Esophagus muscularis mucosa (tissue), 4 donors: Measurements from ENCODE around the gene TMEM222. TPM values are rescaled to one million over a fixed set of nuclear protein-coding genes. Genes with fewer than 3 reads are reported as not detected.
A peak's percentile ranks its signal among the peaks of the same experiment; 100 is the strongest.

Experiments used
- DNase-seq: peaks from one replicate; pipeline ENCODE4 v3.0.0-alpha.2; 2017; ENCODE audit errors: extremely low spot score
- H3K27ac ChIP-seq, 4 donors: fragments of 200-600 bp; sonication (generic); replicated peaks in 1 of 4; 1 replicate in 3 of 4; 2 replicates in 1 of 4; pipeline ENCODE4 v1.5.1; 2016 to 2019; ENCODE audit warnings: mild to moderate bottlenecking in 1 of 4
- H3K27me3 ChIP-seq, 4 donors: fragments of 200-600 bp; sonication (generic); one replicate each; pipeline versions ENCODE4 v1.5.1 to v1.6.0; 2016 to 2019
- H3K36me3 ChIP-seq, 4 donors: fragments of 200-600 bp; sonication (generic); one replicate each; pipeline ENCODE4 v1.5.1; 2016 to 2019
- H3K4me1 ChIP-seq, 4 donors: fragments of 200-600 bp; sonication (generic); one replicate each; pipeline ENCODE4 v1.5.1; 2016 to 2019
- H3K4me3 ChIP-seq, 4 donors: fragments of 200-600 bp; sonication (generic); 1 replicate in 2 of 4; 2 replicates in 2 of 4; pipeline ENCODE4 v1.5.1; 2016 to 2019; ENCODE audit warnings: mild to moderate bottlenecking in 4 of 4, moderate library complexity in 1 of 4
- H3K9me3 ChIP-seq, 4 donors: fragments of 200-600 bp; sonication (generic); 1 replicate in 3 of 4; 2 replicates in 1 of 4; pipeline ENCODE4 v1.5.1; 2016 to 2019
- CTCF ChIP-seq, 3 experiments: fragments of 200-600 bp in 2 of 3; fragments of 450-650 bp in 1 of 3; sonication (generic) in 2 of 3; IDR thresholded peaks; one replicate each; pipeline ENCODE4 v1.5.1; 2017 to 2019; ENCODE audit warnings: antibody characterized with exemption in 3 of 3, mild to moderate bottlenecking in 2 of 3, moderate library complexity in 1 of 3
- EP300 ChIP-seq: sonication (generic); formaldehyde crosslinking; IDR thresholded peaks from one replicate; pipeline ENCODE4 v1.6.1; 2017; ENCODE audit warnings: antibody characterized with exemption
- POLR2A ChIP-seq: fragments of 450-650 bp; IDR thresholded peaks from one replicate; pipeline ENCODE4 v1.6.1; 2017; ENCODE audit warnings: antibody characterized with exemption, moderate library complexity, mild to moderate bottlenecking, low read depth
- POLR2AphosphoS5 ChIP-seq, 2 donors: sonication (generic); formaldehyde crosslinking; IDR thresholded peaks; one replicate each; pipeline ENCODE4 v1.6.1; 2017; ENCODE audit warnings: antibody characterized with exemption in 2 of 2
- WGBS: methylation state at CpG from one replicate; pipeline ENCODE4 v1.1.5; 2018; 5-methylcytosine and 5-hydroxymethylcytosine counted together
- intact Hi-C: fragments of 100-400 bp; cut with DNase I; formaldehyde crosslinking; loops from one replicate; pipeline ENCODE4 v1.15.1; 2023
- total RNA-seq, 4 donors: library from RNA; depleted of rRNA; stranded (reverse); fragments of >200 nt; gene quantifications; one replicate each; pipeline versions ENCODE4 v1.1.0 to v1.2.1, GENCODE V29; 2016

The TMEM222 gene
- total RNA-seq, 4 donors from 2014 or later = 23.3 to 35.3 (median 31.8) TPM

DNA sequence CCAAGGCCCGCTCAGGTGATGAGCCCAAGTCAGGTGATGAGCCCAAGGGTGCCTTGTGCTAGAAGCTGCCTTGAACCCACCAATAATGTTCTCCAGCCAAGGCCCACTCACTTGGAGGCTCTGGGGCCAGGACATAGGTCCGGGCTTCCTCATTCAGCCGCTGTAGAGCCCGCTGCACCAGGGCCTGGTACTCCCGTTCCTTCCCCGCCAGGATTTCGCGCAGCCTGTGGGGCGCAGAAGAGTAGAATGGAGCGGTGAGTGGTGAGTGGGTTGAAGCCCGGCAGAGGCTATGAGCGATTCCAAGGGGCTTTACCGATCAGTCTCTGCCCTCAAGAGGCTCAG lies 34.3 kb downstream of the TMEM222 start:
- intact Hi-C loops = loop anchor here (2.0 kb wide), 1 partner anchor 55 kb away; no protein-coding TSS in a partner anchor
- Histone ChIP-seq H3K27me3 (peaks cover 0 to under 1% (median 0%) of the 10 kb centered on the region in 4 donors), H3K27ac (no peak overlapping the region), H3K4me1 (peaks cover 18 to 34% (median 31%) of the 10 kb centered on the region in 4 donors), H3K36me3 (peaks cover 61 to 88% (median 85%) of the 10 kb centered on the region in 4 donors), H3K9me3 (no peaks in the 10 kb centered on the region), H3K4me3 (no peak overlapping the region)
- no peak for TF ChIP-seq CTCF (IDR thresholded peaks at IDR 0.05)
- no peak for TF ChIP-seq EP300
- no peak for TF ChIP-seq POLR2AphosphoS5 (IDR thresholded peaks at IDR 0.05)
- TF ChIP-seq POLR2A = no peak
- DNase-seq = no peak
- 96% methylated on average over 12 of the region's 13 CpGs for WGBS

- Histone ChIP-seq H3K36me3 (peaks cover 66 to 93% (median 90%) of the 10 kb centered on the region in 4 donors), H3K27ac (no peak overlapping the region), H3K9me3 (no peaks in the 10 kb centered on the region), H3K4me1 (peaks cover 18 to 30% (median 27%) of the 10 kb centered on the region in 4 donors), H3K27me3 (no peaks in the 10 kb centered on the region), H3K4me3 (no peak overlapping the region)
- 80% methylated on average over 20 of the region's 37 CpGs for WGBS
- TF ChIP-seq POLR2A = no peak
- TF ChIP-seq CTCF (IDR thresholded peaks at IDR 0.05) = no peak
- TF ChIP-seq EP300 = no peak
- TF ChIP-seq POLR2AphosphoS5 (IDR thresholded peaks at IDR 0.05) = no peak
- DNase-seq = no peak
- intact Hi-C loops = loop anchor here (1.0 to 2.0 kb wide), 2 partner anchors 32 to 56 kb away; no protein-coding TSS in a partner anchor
Measured at GRCh38 chr1:27356619-27357280, 34.8 kb downstream of the TMEM222 start.

DNA sequence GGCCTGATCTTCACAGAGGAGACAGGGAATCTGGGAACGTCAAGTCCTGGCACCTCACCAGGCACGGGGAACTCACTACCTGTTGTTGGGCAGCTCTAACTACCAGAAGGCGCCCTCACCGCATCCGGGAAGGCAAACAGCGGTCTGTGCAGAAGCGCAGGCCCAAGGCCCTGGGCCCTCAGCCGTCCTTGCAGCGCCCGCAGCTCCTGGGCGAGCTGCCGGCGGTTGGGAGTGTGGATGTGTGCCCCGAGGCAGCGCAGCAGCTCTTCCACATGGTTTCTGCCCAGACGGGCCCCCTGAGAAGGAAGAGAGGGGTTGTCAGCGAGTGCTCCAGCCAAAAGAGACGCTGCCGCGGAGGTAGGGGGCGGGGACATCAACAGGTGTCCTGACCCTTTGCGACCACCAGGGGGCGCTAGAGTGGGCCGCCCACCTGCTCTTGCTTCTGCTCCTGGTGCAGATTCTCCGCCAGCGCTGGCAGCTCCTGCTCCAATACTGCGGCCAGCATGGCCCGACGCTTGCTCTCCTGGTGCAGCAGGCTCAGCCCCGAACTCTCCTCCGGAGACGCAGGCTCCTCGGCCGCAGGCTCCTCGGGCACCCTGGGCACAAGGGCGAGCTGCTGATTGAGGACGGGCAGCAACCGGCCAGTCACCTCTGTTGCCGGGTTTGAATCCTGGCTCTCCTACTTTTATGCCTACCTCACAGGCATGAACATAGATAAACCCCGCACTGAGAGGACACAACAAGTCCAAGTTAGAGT lies 35.5 kb downstream of the TMEM222 start:
- no peaks in the 10 kb centered on the region for H3K27me3 ChIP-seq
- intact Hi-C loops = loop anchor here (1.0 to 2.0 kb wide), 2 partner anchors 31 to 57 kb away; no protein-coding TSS in a partner anchor
- 40% methylated on average over 8 of the region's 40 CpGs for WGBS
- peak; percentile 95 to 98 (median 97) for TF ChIP-seq CTCF (IDR thresholded peaks at IDR 0.05)
- peak in 1 of 2 donors; percentile 70 for TF ChIP-seq POLR2AphosphoS5 (IDR thresholded peaks at IDR 0.05)
- no peak for TF ChIP-seq POLR2A
- DNase-seq = no peak
- peak overlapping the region in 2 of 4 donors; percentile 16 to 29 for H3K4me3 ChIP-seq
- H3K36me3 ChIP-seq = peaks cover 73 to 100% (median 96%) of the 10 kb centered on the region in 4 donors
- peaks cover 18 to 30% (median 27%) of the 10 kb centered on the region in 4 donors for H3K4me1 ChIP-seq
- peak overlapping the region in 1 of 4 donors; percentile 22 for H3K27ac ChIP-seq
- no peaks in the 10 kb centered on the region for H3K9me3 ChIP-seq

DNA sequence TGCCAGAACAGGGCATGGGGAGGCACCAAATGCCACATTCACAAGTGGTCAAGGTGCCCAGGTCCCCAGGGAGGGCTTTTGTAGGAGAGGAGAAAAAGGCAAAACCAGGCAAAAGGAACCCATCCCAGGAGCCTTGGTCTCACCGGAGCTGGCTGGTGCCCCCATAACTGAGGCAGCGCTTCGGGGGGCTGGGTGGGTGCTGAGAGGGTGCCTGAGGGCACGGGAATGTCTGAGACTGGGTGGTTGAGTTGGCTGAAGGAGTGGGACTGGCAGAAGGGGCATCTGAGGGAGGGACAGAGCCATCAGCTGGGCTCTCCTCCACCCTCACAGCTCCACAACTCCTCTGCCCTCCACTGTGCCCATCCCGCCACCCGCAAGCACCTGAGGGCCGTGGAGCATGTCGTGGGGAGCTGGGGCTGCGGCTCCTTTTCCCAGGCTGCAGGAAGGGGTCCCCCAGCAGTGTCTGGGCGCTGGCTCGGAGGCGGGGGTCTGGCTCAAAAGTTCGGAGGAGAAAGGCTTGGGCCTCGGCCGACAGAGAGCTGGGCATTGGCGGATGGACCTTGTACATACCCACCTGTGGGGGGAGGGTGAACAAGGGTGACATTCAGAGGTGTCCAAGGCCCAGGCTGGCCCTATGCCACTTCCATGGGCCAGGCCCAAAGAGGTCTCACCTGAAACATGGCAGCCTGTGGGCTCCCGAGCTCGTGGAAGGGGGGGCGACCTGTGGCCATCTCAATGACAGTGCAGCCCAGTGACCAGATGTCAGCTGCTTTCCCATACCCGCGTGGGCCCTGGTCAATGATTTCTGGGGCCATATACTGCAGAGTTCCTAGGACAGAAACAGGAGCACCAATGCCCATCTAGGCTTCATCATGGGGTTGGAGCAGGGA lies 36.3 kb downstream of the TMEM222 start:
- WGBS = 90% methylated on average over 21 of the region's 21 CpGs
- no peak for DNase-seq
- TF ChIP-seq POLR2AphosphoS5 (IDR thresholded peaks at IDR 0.05) (no peak), POLR2A (no peak), CTCF (IDR thresholded peaks at IDR 0.05) (no peak), EP300 (no peak)
- Histone ChIP-seq H3K4me1 (peaks cover 18 to 30% (median 27%) of the 10 kb centered on the region in 4 donors), H3K4me3 (no peak overlapping the region), H3K36me3 (peaks cover 79 to 100% (median 100%) of the 10 kb centered on the region in 4 donors), H3K9me3 (no peaks in the 10 kb centered on the region), H3K27ac (no peak overlapping the region), H3K27me3 (no peaks in the 10 kb centered on the region)
- intact Hi-C loops = no loop called here
